Measurements from ENCODE around the gene AUTS2. TPM values are rescaled to one million over a fixed set of nuclear protein-coding genes. Genes with fewer than 3 reads are reported as not detected.
A peak's percentile ranks its signal among the peaks of the same experiment; 100 is the strongest.

AUTS2 gene
- total RNA-seq (87.7 TPM), polyA plus RNA-seq (13.4 TPM)

GRCh38 chr7:69598081-69598486 is at the start of gene AUTS2:
AUTS2 (plus strand) TSS chr7:69598475; CDS start chr7:69599654, 1,179 bp downstream.
- H3K4me3 ChIP-seq (ENCODE audit: low read depth, low read length), result peak within 1 kb of the TSS; percentile 66
- H3K36me3 ChIP-seq (ENCODE audit: insufficient read depth), result no peaks in the 10 kb centered on the region
- WGBS, result under 1% methylated on average over 61 of the region's 63 CpGs
- H3K4me1 ChIP-seq (ENCODE audit: insufficient read depth), result peaks cover 3% of the 10 kb centered on the region
- peak; percentile 89 for DNase-seq (ENCODE audit: extremely low spot score)
- peak within 1 kb of the TSS; percentile 33 for H3K27ac ChIP-seq (ENCODE audit: low read depth)

- no peak for DNase-seq (ENCODE audit: extremely low spot score)
- H3K36me3 ChIP-seq (ENCODE audit: insufficient read depth), result no peaks in the 10 kb centered on the region
- 88% methylated on average over 6 of the region's 6 CpGs for WGBS
- H3K27ac ChIP-seq (ENCODE audit: low read depth), result no peak overlapping the region
- H3K4me3 ChIP-seq (ENCODE audit: low read depth, low read length), result no peak overlapping the region
- no peaks in the 10 kb centered on the region for H3K4me1 ChIP-seq (ENCODE audit: insufficient read depth)
These were observed 47.3 kb upstream of the AUTS2 start for GRCh38 chr7:69550991-69551390.

- Histone ChIP-seq H3K4me1 (ENCODE audit: insufficient read depth) (no peaks in the 10 kb centered on the region), H3K36me3 (ENCODE audit: insufficient read depth) (no peaks in the 10 kb centered on the region), H3K27ac (ENCODE audit: low read depth) (no peak overlapping the region), H3K4me3 (ENCODE audit: low read depth, low read length) (no peak overlapping the region)
- 82% methylated on average over 1 of the region's 1 CpG for WGBS
- DNase-seq (ENCODE audit: extremely low spot score), result no peak
These were observed 45.1 kb upstream of the AUTS2 start for GRCh38 chr7:69553190-69553589.

DNA sequence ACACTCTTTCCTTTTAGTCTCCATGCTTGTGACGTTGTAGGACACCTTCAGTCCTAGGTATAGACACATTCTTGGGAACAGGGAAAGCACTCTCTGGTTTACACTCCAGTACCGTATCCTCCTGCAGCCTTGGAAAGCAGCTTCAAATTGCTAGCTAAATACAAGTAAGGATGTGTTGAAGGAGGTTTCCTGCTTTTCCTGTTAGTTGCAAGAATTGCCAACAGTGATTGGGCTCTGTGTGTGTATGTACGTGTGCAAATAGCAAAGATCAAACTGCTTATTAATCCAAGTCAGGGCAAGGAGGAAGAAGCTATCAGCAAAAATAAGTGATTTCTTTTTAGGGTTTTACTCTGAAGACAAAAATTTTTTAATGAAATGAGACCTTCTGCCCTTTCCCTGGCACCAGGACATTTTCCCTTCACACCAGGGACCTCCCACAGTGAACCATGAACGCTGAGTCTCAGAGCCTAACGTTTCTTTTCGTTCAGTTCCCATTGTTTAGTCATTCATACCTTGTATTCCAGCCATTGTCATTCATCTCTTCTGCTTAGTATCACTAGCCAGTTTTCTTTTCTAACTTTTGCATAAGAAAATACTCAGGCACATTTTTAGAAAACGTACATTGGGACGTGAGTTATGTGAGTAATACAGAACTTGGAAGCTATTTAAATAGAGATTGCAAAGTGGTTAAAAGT is 36.9 kb upstream of the AUTS2 start:
- Histone ChIP-seq H3K36me3 (ENCODE audit: insufficient read depth) (no peaks in the 10 kb centered on the region), H3K4me3 (ENCODE audit: low read depth, low read length) (no peak overlapping the region), H3K4me1 (ENCODE audit: insufficient read depth) (no peaks in the 10 kb centered on the region), H3K27ac (ENCODE audit: low read depth) (no peak overlapping the region)
- DNase-seq (ENCODE audit: extremely low spot score), result no peak
- WGBS, result 57% methylated on average over 8 of the region's 8 CpGs

DNA sequence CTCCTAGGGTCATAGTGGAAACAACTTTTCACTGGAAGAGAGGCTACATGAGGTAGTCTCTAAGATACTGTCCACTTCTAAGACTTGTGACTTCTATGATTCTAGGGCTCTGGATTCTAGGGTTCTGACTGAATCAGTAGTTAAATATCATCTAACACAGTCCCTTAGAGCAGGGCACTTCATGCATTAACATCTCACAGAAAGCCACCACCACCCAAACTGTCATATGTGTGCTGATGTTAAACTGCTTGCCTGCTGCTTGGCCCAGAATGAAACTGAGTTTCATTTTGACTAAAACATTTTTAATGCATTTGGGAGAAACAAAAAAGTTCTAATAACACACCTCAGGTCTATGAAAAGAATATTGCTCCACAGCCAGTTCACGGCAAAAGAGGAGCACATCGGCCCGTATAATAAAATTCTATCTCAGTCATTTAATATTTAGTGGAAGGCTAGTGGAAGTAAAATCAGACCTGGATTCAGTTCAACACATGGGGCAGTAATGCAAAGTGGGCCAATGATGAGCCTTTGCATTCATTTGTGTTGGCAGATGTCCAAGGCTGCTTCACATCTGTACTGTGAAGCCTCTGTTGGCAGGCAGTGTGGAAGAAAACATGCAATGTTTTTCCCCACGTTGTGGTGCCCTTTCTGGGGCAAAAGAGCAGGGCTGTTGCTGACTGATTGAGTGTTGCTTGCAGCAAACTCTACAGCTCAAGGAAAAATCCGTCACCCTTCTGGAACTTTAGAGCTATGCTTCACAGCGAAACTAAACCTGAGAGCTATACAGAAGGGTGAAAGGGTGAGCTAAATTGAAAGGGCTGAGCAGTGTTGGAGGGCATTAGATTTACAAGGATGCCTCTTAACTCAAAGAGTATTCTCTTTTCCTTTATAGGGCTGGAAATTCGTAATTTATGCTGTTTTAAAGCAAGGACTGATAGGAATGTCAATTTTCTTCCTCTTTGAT is 33.5 kb upstream of the AUTS2 start:
- no peak overlapping the region for H3K4me3 ChIP-seq (ENCODE audit: low read depth, low read length)
- DNase-seq (ENCODE audit: extremely low spot score), result peak; percentile 62
- H3K4me1 ChIP-seq (ENCODE audit: insufficient read depth), result no peaks in the 10 kb centered on the region
- H3K36me3 ChIP-seq (ENCODE audit: insufficient read depth), result no peaks in the 10 kb centered on the region
- 27% methylated on average over 7 of the region's 7 CpGs for WGBS
- no peak overlapping the region for H3K27ac ChIP-seq (ENCODE audit: low read depth)

GRCh38 chr7:69567800-69568199 is 30.5 kb upstream of the AUTS2 start:
- no peak overlapping the region for H3K4me3 ChIP-seq (ENCODE audit: low read depth, low read length)
- no peaks in the 10 kb centered on the region for H3K36me3 ChIP-seq (ENCODE audit: insufficient read depth)
- H3K4me1 ChIP-seq (ENCODE audit: insufficient read depth), result no peaks in the 10 kb centered on the region
- WGBS, result 86% methylated on average over 2 of the region's 2 CpGs
- H3K27ac ChIP-seq (ENCODE audit: low read depth), result no peak overlapping the region
- DNase-seq (ENCODE audit: extremely low spot score), result no peak

DNA sequence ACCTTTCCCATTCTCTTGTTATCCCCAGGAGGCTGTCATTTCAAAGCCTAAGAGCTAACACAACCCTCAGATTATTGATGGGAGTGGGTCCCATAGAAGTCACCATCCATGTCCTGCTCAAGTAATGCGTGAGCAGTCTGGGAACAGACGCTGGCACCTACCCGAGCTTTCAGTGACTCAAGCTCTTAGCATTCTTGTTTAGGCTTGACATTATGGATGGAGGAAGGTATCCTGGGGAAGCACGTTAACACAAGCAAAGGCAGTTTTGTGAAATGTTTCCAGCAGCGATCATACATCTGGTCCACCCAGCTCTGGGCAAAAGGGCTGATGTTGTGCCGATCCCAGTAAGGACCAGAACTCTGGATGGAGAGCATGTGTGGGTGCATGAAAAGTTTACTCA is 30.0 kb upstream of the AUTS2 start:
- Histone ChIP-seq H3K27ac (ENCODE audit: low read depth) (no peak overlapping the region), H3K4me3 (ENCODE audit: low read depth, low read length) (no peak overlapping the region), H3K4me1 (ENCODE audit: insufficient read depth) (no peaks in the 10 kb centered on the region), H3K36me3 (ENCODE audit: insufficient read depth) (no peaks in the 10 kb centered on the region)
- 84% methylated on average over 6 of the region's 6 CpGs for WGBS
- no peak for DNase-seq (ENCODE audit: extremely low spot score)

DNA sequence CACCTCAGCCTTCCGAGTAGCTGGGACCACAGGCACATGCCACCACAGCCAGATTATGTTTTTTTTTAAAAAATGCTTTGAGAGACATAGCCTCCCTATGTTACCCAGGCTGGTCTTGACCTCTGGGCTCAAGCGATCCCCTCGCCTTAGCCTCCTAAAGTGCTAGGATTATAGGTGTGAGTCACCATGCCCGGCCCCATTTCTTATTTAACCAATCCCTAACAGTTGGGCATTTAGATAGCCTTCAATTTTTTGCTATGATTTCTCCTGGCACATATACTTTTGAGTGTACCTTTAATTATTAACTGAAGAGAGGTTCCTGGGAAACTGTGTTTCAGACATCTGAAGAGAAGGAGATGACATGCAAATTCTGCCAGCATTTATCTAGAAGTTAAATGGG is 22.6 kb upstream of the AUTS2 start:
- DNase-seq (ENCODE audit: extremely low spot score), result no peak
- 89% methylated on average over 4 of the region's 4 CpGs for WGBS
- H3K4me1 ChIP-seq (ENCODE audit: insufficient read depth), result no peaks in the 10 kb centered on the region

DNA sequence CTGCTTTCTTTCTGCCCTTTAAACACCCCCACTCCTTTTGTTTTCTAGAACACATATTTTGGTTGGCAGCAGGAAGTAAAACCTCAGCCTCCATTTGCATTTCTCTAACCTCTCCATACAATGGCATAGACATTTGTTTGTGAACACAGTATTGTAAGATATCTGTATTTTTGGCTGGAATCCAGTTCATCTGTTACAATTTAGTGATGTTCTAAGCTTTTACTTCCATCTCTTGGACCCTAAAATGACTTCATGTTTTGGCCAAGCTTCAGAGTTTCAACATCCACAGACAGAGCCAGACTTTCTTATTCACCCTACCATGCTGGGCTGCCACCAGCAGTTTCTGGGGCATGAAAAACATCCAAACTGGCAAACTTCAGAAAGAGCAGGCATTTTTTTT is 21.1 kb upstream of the AUTS2 start:
- no peak overlapping the region for H3K27ac ChIP-seq (ENCODE audit: low read depth)
- no peak overlapping the region for H3K4me3 ChIP-seq (ENCODE audit: low read depth, low read length)
- no peaks in the 10 kb centered on the region for H3K4me1 ChIP-seq (ENCODE audit: insufficient read depth)
- no peaks in the 10 kb centered on the region for H3K36me3 ChIP-seq (ENCODE audit: insufficient read depth)
- DNase-seq (ENCODE audit: extremely low spot score), result no peak

More for the DNA sequence above, 22.6 kb upstream of the AUTS2 start:
- Histone ChIP-seq H3K4me3 (ENCODE audit: low read depth, low read length) (no peak overlapping the region), H3K36me3 (ENCODE audit: insufficient read depth) (no peaks in the 10 kb centered on the region), H3K27ac (ENCODE audit: low read depth) (no peak overlapping the region)

GRCh38 chr7:69585169-69585568 is 13.1 kb upstream of the AUTS2 start:
- DNase-seq (ENCODE audit: extremely low spot score), result no peak
- no peaks in the 10 kb centered on the region for H3K4me1 ChIP-seq (ENCODE audit: insufficient read depth)
- no peak overlapping the region for H3K4me3 ChIP-seq (ENCODE audit: low read depth, low read length)
- no peak overlapping the region for H3K27ac ChIP-seq (ENCODE audit: low read depth)
- WGBS, result 94% methylated on average over 1 of the region's 1 CpG
- no peaks in the 10 kb centered on the region for H3K36me3 ChIP-seq (ENCODE audit: insufficient read depth)

GRCh38 chr7:69586321-69586720 is 12.0 kb upstream of the AUTS2 start:
- no peak for DNase-seq (ENCODE audit: extremely low spot score)

DNA sequence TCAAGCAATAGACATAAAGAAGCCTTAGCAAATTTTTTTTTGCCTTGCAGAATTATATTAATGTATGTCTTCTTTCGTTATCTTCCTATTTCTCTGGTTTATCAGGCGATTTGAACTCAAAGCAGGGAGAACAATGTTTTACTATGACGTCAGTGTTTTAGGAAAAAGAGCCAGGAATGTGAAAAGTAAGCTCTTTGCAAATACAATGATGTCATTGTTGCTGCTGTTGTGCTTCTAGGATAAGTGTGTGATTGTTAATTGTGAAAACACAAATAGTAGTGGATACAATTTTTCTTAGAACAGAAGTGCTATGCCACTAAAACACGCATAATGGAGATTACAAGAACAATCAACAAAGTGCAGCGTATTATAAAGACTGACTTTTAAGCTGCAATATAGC is 9.5 kb upstream of the AUTS2 start:
- WGBS, result 63% methylated on average over 5 of the region's 5 CpGs
- Histone ChIP-seq H3K27ac (ENCODE audit: low read depth) (no peak overlapping the region), H3K36me3 (ENCODE audit: insufficient read depth) (no peaks in the 10 kb centered on the region), H3K4me3 (ENCODE audit: low read depth, low read length) (no peak overlapping the region), H3K4me1 (ENCODE audit: insufficient read depth) (no peaks in the 10 kb centered on the region)
- DNase-seq (ENCODE audit: extremely low spot score), result no peak

More at GRCh38 chr7:69586321-69586720, 12.0 kb upstream of the AUTS2 start:
- Histone ChIP-seq H3K27ac (ENCODE audit: low read depth) (no peak overlapping the region), H3K36me3 (ENCODE audit: insufficient read depth) (no peaks in the 10 kb centered on the region), H3K4me1 (ENCODE audit: insufficient read depth) (no peaks in the 10 kb centered on the region), H3K4me3 (ENCODE audit: low read depth, low read length) (no peak overlapping the region)
- WGBS, result 85% methylated on average over 3 of the region's 3 CpGs

GRCh38 chr7:69591805-69592204 is 6.5 kb upstream of the AUTS2 start:
- DNase-seq (ENCODE audit: extremely low spot score), result no peak
- WGBS, result 93% methylated on average over 14 of the region's 14 CpGs
- no peak overlapping the region for H3K4me3 ChIP-seq (ENCODE audit: low read depth, low read length)
- H3K27ac ChIP-seq (ENCODE audit: low read depth), result no peak overlapping the region
- H3K4me1 ChIP-seq (ENCODE audit: insufficient read depth), result no peaks in the 10 kb centered on the region
- no peaks in the 10 kb centered on the region for H3K36me3 ChIP-seq (ENCODE audit: insufficient read depth)

DNA sequence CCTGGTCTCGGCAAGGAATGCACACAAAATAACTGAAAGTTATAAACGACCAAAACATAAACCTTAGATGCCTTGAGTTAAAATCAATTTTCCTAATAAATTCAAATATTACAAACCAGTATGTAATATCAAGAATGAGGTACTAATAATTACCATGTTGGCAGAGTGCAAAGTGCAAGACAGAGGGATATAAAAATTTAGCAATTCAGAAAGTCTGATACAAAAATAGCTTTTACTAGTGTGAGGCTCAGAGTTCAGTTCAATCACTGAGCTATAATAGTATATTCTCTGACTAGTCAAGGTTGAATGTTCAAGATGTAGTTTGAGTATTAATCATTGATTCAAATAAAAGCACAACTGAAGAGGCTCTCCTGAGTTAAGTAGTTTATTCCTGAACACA is 4.8 kb upstream of the AUTS2 start:
- no peaks in the 10 kb centered on the region for H3K4me1 ChIP-seq (ENCODE audit: insufficient read depth)
- H3K36me3 ChIP-seq (ENCODE audit: insufficient read depth), result no peaks in the 10 kb centered on the region
- DNase-seq (ENCODE audit: extremely low spot score), result no peak
- 64% methylated on average over 2 of the region's 2 CpGs for WGBS
- H3K4me3 ChIP-seq (ENCODE audit: low read depth, low read length), result no peak overlapping the region
- no peak overlapping the region for H3K27ac ChIP-seq (ENCODE audit: low read depth)
